K562 (cell line): ENCODE results near the gene P3H1. TPM values are rescaled to one million over a fixed set of nuclear protein-coding genes. Genes with fewer than 3 reads are reported as not detected.
A peak's percentile ranks its signal among the peaks of the same experiment; 100 is the strongest.

Source experiments
- CBX3 ChIP-seq, 2 experiments: IDR thresholded peaks; 1 replicate in 1 of 2; 2 replicates in 1 of 2; pipeline ENCODE4 v1.6.1; 2012; ENCODE audit warnings: inconsistent platforms in 2 of 2, low read length in 2 of 2, borderline replicate concordance in 1 of 2, control low read depth in 1 of 2
- CTCF ChIP-seq, 3 experiments: IDR thresholded peaks in 2 of 3; conservative IDR thresholded peaks in 1 of 3; 2 replicates each; pipeline ENCODE4 v1.5.1; 2011 to 2012; ENCODE audit warnings: low read length in 3 of 3, mild to moderate bottlenecking in 3 of 3, control low read depth in 2 of 3, improper control_type of control experiment in 1 of 3, inconsistent platforms in 1 of 3, low read depth in 1 of 3, mixed read lengths in 1 of 3, moderate library complexity in 1 of 3; ENCODE audit not compliant: insufficient read depth in 2 of 3
- ETV5 ChIP-seq: sonication (generic); formaldehyde crosslinking; IDR thresholded peaks from 2 replicates; pipeline ENCODE4 v1.4.0; 2020; ENCODE audit warnings: low read depth, mild to moderate bottlenecking, missing genetic modification reagents
- GABPB1 ChIP-seq: sonication (generic); formaldehyde crosslinking; IDR thresholded peaks from 2 replicates; pipeline ENCODE4 v1.8.0; 2022; ENCODE audit warnings: mild to moderate bottlenecking, missing genetic modification reagents
- HDGF ChIP-seq: fragments of 450-650 bp; IDR thresholded peaks from 2 replicates; pipeline ENCODE4 v1.6.1; 2016
- MED1 ChIP-seq: sonication (generic); formaldehyde crosslinking; IDR thresholded peaks from 2 replicates; pipeline ENCODE4 v1.8.1; 2023; ENCODE audit warnings: missing genetic modification reagents, borderline replicate concordance
- MITF ChIP-seq: IDR thresholded peaks from 2 replicates; pipeline ENCODE4 v1.6.1; 2014; ENCODE audit warnings: antibody characterized with exemption
- USF2 ChIP-seq: sonication (generic); formaldehyde crosslinking; IDR thresholded peaks from 2 replicates; pipeline ENCODE4 v1.5.0; 2020; ENCODE audit warnings: missing genetic modification reagents
- XRCC5 ChIP-seq: fragments of 200-400 bp; formaldehyde crosslinking; IDR thresholded peaks from 2 replicates; pipeline ENCODE4 v1.6.1; 2017; ENCODE audit warnings: low read depth, mild to moderate bottlenecking, low read length
- ZBTB5 ChIP-seq: fragments of 450-650 bp; IDR thresholded peaks from 2 replicates; pipeline ENCODE4 v1.6.1; 2017; ENCODE audit warnings: antibody characterized with exemption
- ZNF609 ChIP-seq: sonication (generic); formaldehyde crosslinking; IDR thresholded peaks from 2 replicates; pipeline ENCODE4 v1.8.1; 2023; ENCODE audit warnings: missing genetic modification reagents, mild to moderate bottlenecking, borderline replicate concordance
- ZNF764 ChIP-seq: fragments of 250-450 bp; sonication (Bioruptor Pico); IDR thresholded peaks from 2 replicates; pipeline ENCODE4 v1.4.0; 2020; ENCODE audit warnings: low read depth, mild to moderate bottlenecking, moderate library complexity
- polyA plus RNA-seq, 8 experiments: library from polyadenylated mRNA; depleted of rRNA in 4 of 8; stranded (reverse) in 5 of 8; unstranded in 3 of 8; fragments of >200 nt; fragmentation: Nextera tagmentation in 2 of 8; fragmentation: Illumina TruSeq in 1 of 8; extraction: Ambion mirVana in 2 of 8; extraction: Trizol in 1 of 8; gene quantifications; 2 replicates each; pipeline versions ENCODE4 v1.2.1 to v1.2.3, GENCODE V29; 2011 to 2014; ENCODE audit warnings: inconsistent platforms in 1 of 8, missing spikeins in 1 of 8
- total RNA-seq, 7 experiments: library from RNA; depleted of rRNA in 6 of 7; stranded (reverse); fragments of >200 nt in 6 of 7; fragmentation: Illumina TruSeq in 2 of 7; extraction: Trizol in 2 of 7; gene quantifications; 2 replicates each; pipeline versions ENCODE4 v1.2.1 to v1.2.3, GENCODE V29; 2011 to 2021; ENCODE audit warnings: low replicate concordance in 1 of 7

P3H1 gene
- total and polyA plus RNA-seq, 9 of the 15 experiments (the other 6 are each of a cell fraction or from before 2014, with no cell fraction given), result 1.7 to 81.7 (median 45.7) TPM

- TF ChIP-seq ZBTB5 (no peak), ZNF764 (CRISPR knock-in tag) (no peak), HDGF (no peak; the same call in 1 of the 2 replicates), XRCC5 (0 out of 2 replicates have a peak, but pooled peaks have one; percentile 48), ZNF609 (no peak), CBX3 (IDR thresholded peaks at IDR 0.05; ENCODE audit: borderline replicate concordance in 1 of 2, low read length in 2 of 2) (peak in 1 of 2 experiments; percentile 65; a peak in 1 of 3 replicates), MITF (no peak), USF2 (no peak), CTCF (IDR thresholded peaks at IDR 0.05 in 2 of 3, conservative IDR thresholded peaks at IDR 0.05 in 1 of 3; ENCODE audit: insufficient read depth in 2 of 3, low read depth in 1 of 3, low read length in 3 of 3) (peak; percentile 79 to 84 (median 83)), GABPB1 (CRISPR knock-in tag) (peak; percentile 84), MED1 (CRISPR knock-in tag) (no peak), ETV5 (peak; percentile 67; the same call in 1 of the 2 replicates)
Measured at GRCh38 chr1:42756956-42757891, 9.6 kb downstream of the P3H1 start (continued).
